ENCODE measurements around the gene RMDN2. TPM values are rescaled to one million over a fixed set of nuclear protein-coding genes. Genes with fewer than 3 reads are reported as not detected.
"Not testable (repeated sequence)": the region's sequence is repeated elsewhere in the genome, so short reads cannot be mapped to it uniquely, and the experiment has no call there.

Gene RMDN2
- total RNA-seq, 2 experiments from 2014 or later, result 1.8 to 2.1 TPM

- DNase-seq, result no peak
- H3K27ac Mint-ChIP-seq, result no peak overlapping the region
- H3K27me3 Mint-ChIP-seq, result no peaks in the 10 kb centered on the region
- no peak overlapping the region for H3K4me3 Mint-ChIP-seq
- intact Hi-C loops (cut with micrococcal nuclease), result no loop called here
- POLR2A ChIA-PET, result no interaction called here
- no peaks in the 10 kb centered on the region for H3K9me3 Mint-ChIP-seq
- CTCF ChIA-PET, result no interaction called here
- H3K36me3 Mint-ChIP-seq, result peaks cover 4% of the 10 kb centered on the region
- no peaks in the 10 kb centered on the region for H3K4me1 Mint-ChIP-seq (ENCODE audit: low read depth)
Measured at GRCh38 chr2:38010995-38011394, 85.9 kb downstream of the RMDN2 start.

- CTCF ChIA-PET, result interaction anchor here (0.7 kb wide), 1 partner anchor 247 kb away, joined by 3 read pairs; no protein-coding TSS in a partner anchor
- H3K4me1 Mint-ChIP-seq (ENCODE audit: low read depth), result no peaks in the 10 kb centered on the region
- H3K27ac Mint-ChIP-seq, result no peak overlapping the region
- POLR2A ChIA-PET, result no interaction called here
- H3K4me3 Mint-ChIP-seq, result no peak overlapping the region
- intact Hi-C loops (cut with micrococcal nuclease), result no loop called here
- no peaks in the 10 kb centered on the region for H3K27me3 Mint-ChIP-seq
- no peak for DNase-seq
- H3K36me3 Mint-ChIP-seq, result peaks cover 3% of the 10 kb centered on the region
- no peaks in the 10 kb centered on the region for H3K9me3 Mint-ChIP-seq
Measured at GRCh38 chr2:38013158-38013752, 88.2 kb downstream of the RMDN2 start.

- H3K4me1 Mint-ChIP-seq (ENCODE audit: low read depth), result no peaks in the 10 kb centered on the region
- H3K27me3 Mint-ChIP-seq, result no peaks in the 10 kb centered on the region
- H3K4me3 Mint-ChIP-seq, result no peak overlapping the region
- ChIA-PET POLR2A (no interaction called here), CTCF (no interaction called here)
- intact Hi-C loops (cut with micrococcal nuclease), result no loop called here
- no peaks in the 10 kb centered on the region for H3K9me3 Mint-ChIP-seq
- DNase-seq, result no peak
- no peaks in the 10 kb centered on the region for H3K36me3 Mint-ChIP-seq
- H3K27ac Mint-ChIP-seq, result no peak overlapping the region
Measured at GRCh38 chr2:38016219-38016618, 91.1 kb downstream of the RMDN2 start.

- Mint-ChIP-seq H3K9me3 (no peaks in the 10 kb centered on the region), H3K4me1 (ENCODE audit: low read depth) (no peaks in the 10 kb centered on the region), H3K4me3 (no peak overlapping the region), H3K27ac (no peak overlapping the region), H3K36me3 (no peaks in the 10 kb centered on the region), H3K27me3 (no peaks in the 10 kb centered on the region)
- ChIA-PET CTCF (no interaction called here), POLR2A (no interaction called here)
- intact Hi-C loops (cut with micrococcal nuclease), result no loop called here
- DNase-seq, result no peak
Measured at GRCh38 chr2:38017836-38018235, 92.7 kb downstream of the RMDN2 start.

- H3K9me3 Mint-ChIP-seq; H3K4me1 Mint-ChIP-seq (ENCODE audit: low read depth); H3K36me3 Mint-ChIP-seq; H3K27me3 Mint-ChIP-seq; DNase-seq; H3K27ac Mint-ChIP-seq; H3K4me3 Mint-ChIP-seq; POLR2A ChIA-PET; intact Hi-C loops (cut with micrococcal nuclease): not testable (repeated sequence)
- CTCF ChIA-PET, result interaction anchor here (0.6 to 1.7 kb wide), 2 partner anchors 8 to 516 kb away, joined by 3 to 4 read pairs; no protein-coding TSS in a partner anchor
Measured at GRCh38 chr2:38020359-38021069, 95.4 kb downstream of the RMDN2 start.

- no peak overlapping the region for H3K4me3 Mint-ChIP-seq
- no peaks in the 10 kb centered on the region for H3K9me3 Mint-ChIP-seq
- ChIA-PET POLR2A (no interaction called here), CTCF (no interaction called here)
- no peak for DNase-seq
- intact Hi-C loops (cut with micrococcal nuclease), result no loop called here
- peaks cover 2% of the 10 kb centered on the region for H3K27me3 Mint-ChIP-seq
- H3K27ac Mint-ChIP-seq, result no peak overlapping the region
- no peaks in the 10 kb centered on the region for H3K4me1 Mint-ChIP-seq (ENCODE audit: low read depth)
- no peaks in the 10 kb centered on the region for H3K36me3 Mint-ChIP-seq
Measured at GRCh38 chr2:38021589-38021988, 96.5 kb downstream of the RMDN2 start.

GRCh38 chr2:38026846-38027245, 101.8 kb downstream of the RMDN2 start:
- ChIA-PET POLR2A (no interaction called here), CTCF (no interaction called here)
- Mint-ChIP-seq H3K4me1 (ENCODE audit: low read depth) (no peaks in the 10 kb centered on the region), H3K4me3 (no peak overlapping the region), H3K27me3 (peaks cover 13% of the 10 kb centered on the region), H3K36me3 (no peaks in the 10 kb centered on the region), H3K9me3 (no peaks in the 10 kb centered on the region), H3K27ac (no peak overlapping the region)
- intact Hi-C loops (cut with micrococcal nuclease), result no loop called here
- DNase-seq, result no peak

- POLR2A ChIA-PET, result no interaction called here
- DNase-seq, result no peak
- no peaks in the 10 kb centered on the region for H3K4me1 Mint-ChIP-seq (ENCODE audit: low read depth)
- CTCF ChIA-PET, result interaction anchor here (0.5 to 1.3 kb wide), 2 partner anchors 10 to 22 kb away, joined by 3 to 4 read pairs; no protein-coding TSS in a partner anchor
- intact Hi-C loops (cut with micrococcal nuclease), result no loop called here
- H3K4me3 Mint-ChIP-seq, result no peak overlapping the region
- H3K27me3 Mint-ChIP-seq, result peaks cover 20% of the 10 kb centered on the region
- no peaks in the 10 kb centered on the region for H3K9me3 Mint-ChIP-seq
- no peaks in the 10 kb centered on the region for H3K36me3 Mint-ChIP-seq
- no peak overlapping the region for H3K27ac Mint-ChIP-seq
Measured at GRCh38 chr2:38028829-38029228, 103.7 kb downstream of the RMDN2 start.

GRCh38 chr2:38029512-38029911, 104.4 kb downstream of the RMDN2 start:
- ChIA-PET CTCF (no interaction called here), POLR2A (no interaction called here)
- no peak for DNase-seq
- Mint-ChIP-seq H3K4me1 (ENCODE audit: low read depth) (no peaks in the 10 kb centered on the region), H3K4me3 (no peak overlapping the region), H3K27ac (no peak overlapping the region), H3K9me3 (no peaks in the 10 kb centered on the region), H3K27me3 (peaks cover 21% of the 10 kb centered on the region), H3K36me3 (no peaks in the 10 kb centered on the region)
- intact Hi-C loops (cut with micrococcal nuclease), result no loop called here

GRCh38 chr2:38030635-38031355, 105.7 kb downstream of the RMDN2 start:
- no peak for DNase-seq
- no peak overlapping the region for H3K27ac Mint-ChIP-seq
- H3K9me3 Mint-ChIP-seq, result no peaks in the 10 kb centered on the region
- ChIA-PET CTCF (interaction anchor here (0.6 kb wide), 1 partner anchor 117 kb away, joined by 4 read pairs; no protein-coding TSS in a partner anchor), POLR2A (no interaction called here)
- no peaks in the 10 kb centered on the region for H3K4me1 Mint-ChIP-seq (ENCODE audit: low read depth)
- peaks cover 24% of the 10 kb centered on the region for H3K27me3 Mint-ChIP-seq
- H3K4me3 Mint-ChIP-seq, result no peak overlapping the region
- no peaks in the 10 kb centered on the region for H3K36me3 Mint-ChIP-seq
- intact Hi-C loops (cut with micrococcal nuclease), result no loop called here

- CTCF ChIA-PET, result no interaction called here
- POLR2A ChIA-PET, result no interaction called here
- no peak for DNase-seq
- H3K36me3 Mint-ChIP-seq, result no peaks in the 10 kb centered on the region
- no peak overlapping the region for H3K27ac Mint-ChIP-seq
- H3K4me3 Mint-ChIP-seq, result no peak overlapping the region
- H3K4me1 Mint-ChIP-seq (ENCODE audit: low read depth), result peaks cover 15% of the 10 kb centered on the region
- no peaks in the 10 kb centered on the region for H3K9me3 Mint-ChIP-seq
- intact Hi-C loops (cut with micrococcal nuclease), result no loop called here
- H3K27me3 Mint-ChIP-seq, result peaks cover 43% of the 10 kb centered on the region
Measured at GRCh38 chr2:38032946-38033345, 107.9 kb downstream of the RMDN2 start.

- intact Hi-C loops (cut with micrococcal nuclease), result no loop called here
- no peak for DNase-seq
- no peaks in the 10 kb centered on the region for H3K9me3 Mint-ChIP-seq
- no peak overlapping the region for H3K4me3 Mint-ChIP-seq
- POLR2A ChIA-PET, result no interaction called here
- H3K4me1 Mint-ChIP-seq (ENCODE audit: low read depth), result peaks cover 22% of the 10 kb centered on the region
- peaks cover 43% of the 10 kb centered on the region for H3K27me3 Mint-ChIP-seq
- CTCF ChIA-PET, result no interaction called here
- H3K36me3 Mint-ChIP-seq, result no peaks in the 10 kb centered on the region
- no peak overlapping the region for H3K27ac Mint-ChIP-seq
Measured at GRCh38 chr2:38033646-38034045, 108.6 kb downstream of the RMDN2 start.
